HEK293 (cell line): Measurements from ENCODE around the gene MARCHF10.

Source experiments
- CTCF ChIP-seq: fragments of 450-650 bp; formaldehyde crosslinking; IDR thresholded peaks from 2 replicates; pipeline ENCODE4 v1.5.1; 2016; ENCODE audit warnings: missing biosample characterization, missing genetic modification characterization
- INSM2 ChIP-seq: fragments of 450-650 bp; formaldehyde crosslinking; IDR thresholded peaks from 2 replicates; pipeline ENCODE4 v1.5.1; 2016; ENCODE audit warnings: missing biosample characterization, missing genetic modification characterization
- KLF1 ChIP-seq: fragments of 450-650 bp; formaldehyde crosslinking; IDR thresholded peaks from 2 replicates; pipeline ENCODE4 v1.5.1; 2016; ENCODE audit warnings: missing biosample characterization, missing genetic modification characterization
- ZNF223 ChIP-seq: fragments of 450-650 bp; formaldehyde crosslinking; IDR thresholded peaks from 2 replicates; pipeline ENCODE4 v1.5.1; 2016; ENCODE audit warnings: missing biosample characterization, missing genetic modification characterization
- ZNF274 ChIP-seq, 2 experiments: fragments of 200-500 bp in 1 of 2; fragments of 450-650 bp in 1 of 2; sonication (Bioruptor generic) in 1 of 2; formaldehyde crosslinking in 1 of 2; IDR thresholded peaks; 2 replicates each; pipeline versions ENCODE4 v1.5.1 to v1.6.1; 2014 to 2016; ENCODE audit warnings: borderline replicate concordance in 1 of 2, inconsistent platforms in 1 of 2, low read length in 1 of 2, missing biosample characterization in 1 of 2, missing genetic modification characterization in 1 of 2
- ZNF510 ChIP-seq: fragments of 450-650 bp; formaldehyde crosslinking; IDR thresholded peaks from 2 replicates; pipeline ENCODE4 v1.5.1; 2018; ENCODE audit warnings: mild to moderate bottlenecking, missing genetic modification characterization, missing biosample characterization; ENCODE audit not compliant: insufficient replicate concordance

DNA sequence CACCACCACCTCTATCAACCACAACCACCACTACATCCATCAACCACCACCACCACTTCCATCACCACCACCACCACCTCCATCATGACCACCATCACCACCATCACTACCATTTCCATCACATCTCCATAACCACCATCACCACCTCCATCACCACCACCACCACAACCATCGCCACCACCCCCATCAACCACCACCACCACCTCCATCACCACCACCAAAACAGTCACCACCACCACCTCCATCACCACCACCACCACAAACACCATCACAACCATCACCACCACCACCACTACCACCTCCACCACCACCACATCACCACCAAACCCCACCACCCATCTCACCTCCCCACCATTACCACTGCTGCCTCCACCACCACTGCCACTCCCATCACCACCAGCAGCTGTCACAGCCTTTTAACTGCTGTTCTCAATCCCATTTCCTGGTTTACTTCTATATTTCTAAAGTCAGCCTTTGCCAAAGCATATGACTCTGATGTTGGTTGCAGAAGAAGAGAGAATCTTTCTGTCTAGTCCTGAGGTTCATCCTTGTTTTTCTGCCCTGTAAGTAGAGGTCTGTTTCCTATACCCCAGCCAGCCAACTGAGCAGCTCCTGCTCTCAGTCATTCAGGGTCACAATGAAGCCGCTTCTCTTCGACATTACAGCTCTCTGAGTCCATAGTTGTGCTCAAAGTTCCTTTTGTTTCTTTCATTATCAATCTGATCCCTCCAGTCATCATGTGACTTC lies 14.0 kb downstream of the MARCHF10 start:
- TF ChIP-seq ZNF223 (tag by site-specific recombination): no peak
- TF ChIP-seq INSM2 (tag by site-specific recombination): no peak
- no peak for TF ChIP-seq KLF1 (tag by site-specific recombination)
- no peak for TF ChIP-seq ZNF510
- no peak for TF ChIP-seq CTCF (tag by site-specific recombination)
- no peak for TF ChIP-seq ZNF274 (IDR thresholded peaks at IDR 0.05; ENCODE audit: low read length)
- no peak for TF ChIP-seq ZNF274 (tag by site-specific recombination; IDR thresholded peaks at IDR 0.05; ENCODE audit: borderline replicate concordance)
